Activated CD8-positive, alpha-beta memory T cell treated with anti-CD3 and anti-CD28 coated beads, Interleukin-2, amount 50 U/mL, for 1 hour (primary cell): ENCODE results near the gene UVRAG.
"Not testable (repeated sequence)": the region's sequence is repeated elsewhere in the genome, so short reads cannot be mapped to it uniquely, and the experiment has no call there.

Source experiments
- DNase-seq: peaks from one replicate; pipeline ENCODE4 v3.0.0-alpha.2; 2020; ENCODE audit errors: extremely low read depth

UVRAG gene

GRCh38 chr11:75964071-75964470 lies 149.1 kb downstream of the UVRAG start:
- no peak for DNase-seq

DNA sequence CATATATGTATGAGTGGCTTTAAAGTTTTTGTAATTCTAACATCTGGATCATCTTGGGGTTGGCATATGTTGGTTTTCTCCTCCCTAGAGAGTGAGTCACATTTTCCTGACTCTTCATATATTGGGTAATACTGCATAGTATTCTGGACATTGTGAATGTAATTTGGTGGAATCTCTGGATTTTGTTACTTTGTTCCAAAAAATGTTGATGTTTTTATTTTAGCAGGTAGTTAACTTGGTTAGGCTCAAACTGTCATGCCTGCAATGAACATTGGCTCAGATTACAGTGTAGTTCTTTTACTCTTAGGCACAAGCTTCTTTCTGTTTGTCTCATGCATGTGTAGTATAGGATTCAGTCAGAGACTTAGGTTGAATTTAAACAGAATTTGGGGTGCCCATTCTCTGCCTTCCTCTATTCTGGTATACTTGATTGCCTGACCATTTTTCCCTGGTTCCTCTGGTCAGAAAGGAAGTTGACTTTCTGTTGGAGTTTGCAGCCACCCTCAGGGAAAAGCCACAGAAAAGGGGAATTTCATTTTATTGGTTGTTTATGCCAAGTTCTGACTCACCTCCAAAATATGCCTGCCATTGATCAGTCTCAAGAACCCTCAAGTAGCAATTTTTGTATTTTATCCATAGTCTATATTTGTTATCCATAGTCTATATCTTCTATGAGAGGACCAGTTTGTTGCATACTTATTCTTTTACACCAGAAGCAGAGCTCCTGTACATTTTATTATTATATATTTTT lies 151.7 kb downstream of the UVRAG start:
- DNase-seq, result no peak

GRCh38 chr11:75968021-75968625 lies 153.1 kb downstream of the UVRAG start:
- DNase-seq, result no peak

- DNase-seq, result no peak
Observed at GRCh38 chr11:75969626-75970308, 154.8 kb downstream of the UVRAG start.

- DNase-seq, result not testable (repeated sequence)
Observed at GRCh38 chr11:75973710-75974109, 158.7 kb downstream of the UVRAG start.

DNA sequence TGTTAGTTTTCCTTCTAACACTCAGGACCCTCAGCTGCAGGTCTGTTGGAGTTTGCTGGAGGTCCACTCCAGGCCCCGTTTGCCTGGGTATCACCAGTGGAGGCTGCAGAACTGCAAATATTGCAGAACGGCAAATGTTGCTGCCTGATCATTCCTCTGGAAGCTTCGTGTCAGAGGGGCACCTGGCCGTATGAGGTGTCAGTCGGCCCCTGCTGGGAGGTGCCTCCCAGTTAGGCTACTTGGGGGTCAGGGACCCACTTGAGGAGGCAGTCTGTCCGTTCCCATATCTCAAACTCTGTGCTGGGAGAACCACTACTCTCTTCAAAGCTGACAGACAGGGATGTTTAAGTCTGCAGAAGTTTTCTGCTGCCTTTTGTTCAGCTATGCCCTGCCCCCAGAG lies 164.1 kb downstream of the UVRAG start:
- DNase-seq, result not testable (repeated sequence)

DNA sequence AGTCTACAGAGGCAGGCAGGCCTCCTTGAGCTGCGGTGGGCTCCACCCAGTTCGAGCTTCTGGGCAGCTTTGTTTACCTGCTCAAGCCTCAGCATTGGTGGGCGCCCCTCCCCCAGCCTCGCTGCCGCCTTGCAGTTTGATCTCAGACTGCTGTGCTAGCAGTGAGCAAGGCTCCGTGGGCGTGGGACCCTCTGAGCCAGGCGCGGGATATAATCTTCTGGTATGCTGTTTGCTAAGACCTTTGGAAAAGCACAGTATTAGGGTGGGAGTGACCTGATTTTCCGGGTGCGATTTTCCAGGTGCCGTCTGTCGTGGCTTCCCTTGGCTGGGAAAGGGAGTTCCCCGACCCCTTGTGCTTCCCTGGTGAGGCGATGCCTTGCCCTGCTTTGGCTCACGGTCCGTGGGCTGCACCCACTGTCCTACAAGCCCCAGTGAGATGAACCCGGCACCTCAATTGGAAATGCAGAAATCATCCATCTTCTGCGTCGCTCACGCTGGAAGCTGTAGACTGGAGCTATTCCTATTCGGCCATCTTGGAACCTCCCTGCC lies 164.5 kb downstream of the UVRAG start:
- DNase-seq, result not testable (repeated sequence)

- no peak for DNase-seq
Observed at GRCh38 chr11:75980031-75980430, 165.0 kb downstream of the UVRAG start.

GRCh38 chr11:75981546-75981945 lies 166.5 kb downstream of the UVRAG start:
- DNase-seq, result no peak

- DNase-seq, result no peak
Observed at GRCh38 chr11:75982309-75982708, 167.3 kb downstream of the UVRAG start.

DNA sequence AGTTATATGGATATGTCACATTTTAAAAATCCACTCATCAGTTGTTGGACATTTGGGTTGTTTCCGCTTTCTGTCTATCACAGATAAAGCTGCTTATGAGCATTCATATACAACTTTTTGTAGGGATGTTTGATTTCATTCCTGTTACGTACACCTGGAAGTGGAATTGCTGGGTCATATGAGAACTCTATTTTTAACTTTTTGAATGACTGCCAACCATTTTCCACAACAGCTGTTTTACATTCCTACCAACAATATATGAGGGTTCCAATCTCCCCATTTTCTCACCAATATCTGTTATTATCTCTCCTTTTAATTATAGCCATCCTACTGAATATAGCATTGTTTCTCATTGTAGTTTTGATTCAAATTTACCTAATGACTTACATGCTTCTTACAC lies 172.0 kb downstream of the UVRAG start:
- DNase-seq, result no peak

DNA sequence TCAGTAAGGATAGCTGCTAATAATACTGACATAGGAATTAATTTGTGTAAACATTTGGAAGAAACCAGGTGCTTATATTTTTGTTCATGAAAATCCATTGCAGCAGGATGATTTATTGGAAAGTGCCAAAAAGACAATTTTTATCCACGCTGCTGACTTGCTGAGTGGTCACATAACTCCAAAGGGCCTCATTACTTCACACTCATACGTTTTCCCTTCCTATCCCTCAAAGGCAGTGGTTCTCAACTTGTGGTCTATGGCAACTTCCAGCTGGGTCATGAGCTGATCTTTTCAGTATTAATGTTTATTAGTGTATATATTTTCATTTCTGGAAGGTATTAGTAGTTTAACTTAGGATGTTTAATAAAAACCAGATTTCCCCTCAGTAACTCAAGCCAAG lies 178.1 kb downstream of the UVRAG start:
- DNase-seq, result no peak

- DNase-seq, result no peak
Observed at GRCh38 chr11:75994616-75995015, 179.6 kb downstream of the UVRAG start.

DNA sequence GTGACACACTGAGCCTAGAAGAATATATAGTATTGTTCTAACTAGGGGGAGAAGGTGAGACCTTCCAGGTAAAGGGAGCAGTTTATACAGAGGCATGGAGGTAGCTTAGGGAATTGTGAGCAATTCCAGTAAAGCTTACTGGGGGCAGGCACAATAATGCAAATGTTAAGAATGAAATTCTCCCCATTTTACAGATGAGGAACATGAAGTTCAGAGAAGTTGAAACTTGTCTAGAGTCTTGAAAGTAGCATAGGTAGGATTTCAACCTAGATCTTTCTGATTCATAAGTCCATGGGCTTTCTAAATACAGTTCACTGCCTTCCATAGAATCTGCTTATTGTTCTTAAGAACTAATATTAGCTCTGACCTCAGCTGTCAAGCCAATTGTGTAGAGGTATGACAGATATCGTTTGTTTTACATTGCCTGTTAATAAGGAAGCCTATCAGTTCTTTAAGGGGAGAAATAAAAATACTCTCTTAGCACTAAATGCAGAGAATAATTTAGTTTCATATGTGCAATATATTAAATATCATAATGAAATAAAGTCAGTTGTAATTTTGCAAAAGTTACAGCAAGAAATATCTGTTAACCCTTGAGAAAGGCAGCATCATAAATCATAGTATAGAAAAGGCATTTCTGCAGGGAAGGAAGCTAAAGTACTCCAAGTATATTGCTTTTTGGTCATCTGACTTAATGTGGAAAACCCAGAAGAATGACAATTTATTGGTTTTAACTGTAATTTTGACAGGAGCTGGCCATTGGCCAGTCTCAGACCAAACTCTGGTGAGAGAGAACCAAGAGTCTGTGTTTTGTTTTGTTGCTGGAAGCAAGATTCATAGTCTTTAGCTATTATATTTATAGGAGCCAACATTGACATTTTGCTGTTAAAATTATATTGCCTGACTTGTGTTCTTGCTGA lies 181.8 kb downstream of the UVRAG start:
- no peak for DNase-seq

- no peak for DNase-seq
Observed at GRCh38 chr11:76004400-76004799, 189.4 kb downstream of the UVRAG start.

GRCh38 chr11:76005756-76006155 lies 190.7 kb downstream of the UVRAG start:
- DNase-seq, result no peak

- DNase-seq, result no peak
Observed at GRCh38 chr11:76007166-76007565, 192.2 kb downstream of the UVRAG start.

DNA sequence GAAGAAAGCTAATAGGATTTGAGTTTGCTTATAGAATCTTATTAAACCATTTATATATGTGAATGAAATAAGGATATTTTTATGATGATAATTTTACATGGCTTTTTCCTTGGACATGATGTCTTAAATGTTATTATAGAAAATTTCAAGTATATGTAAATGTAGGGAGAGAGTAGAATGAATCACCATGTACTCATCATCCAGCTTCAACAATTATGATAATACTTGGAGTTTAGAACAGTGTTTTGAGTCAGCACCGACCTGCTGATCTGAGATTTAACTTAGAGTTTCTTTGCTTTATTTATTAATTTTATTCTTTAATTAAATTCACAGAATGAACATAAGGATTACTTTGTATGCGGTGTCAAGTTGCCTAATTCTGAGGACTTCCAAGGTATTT lies 193.5 kb downstream of the UVRAG start:
- DNase-seq, result no peak

GRCh38 chr11:76010051-76010450 lies 195.0 kb downstream of the UVRAG start:
- no peak for DNase-seq

- DNase-seq, result no peak
Observed at GRCh38 chr11:76013526-76013925, 198.5 kb downstream of the UVRAG start.

DNA sequence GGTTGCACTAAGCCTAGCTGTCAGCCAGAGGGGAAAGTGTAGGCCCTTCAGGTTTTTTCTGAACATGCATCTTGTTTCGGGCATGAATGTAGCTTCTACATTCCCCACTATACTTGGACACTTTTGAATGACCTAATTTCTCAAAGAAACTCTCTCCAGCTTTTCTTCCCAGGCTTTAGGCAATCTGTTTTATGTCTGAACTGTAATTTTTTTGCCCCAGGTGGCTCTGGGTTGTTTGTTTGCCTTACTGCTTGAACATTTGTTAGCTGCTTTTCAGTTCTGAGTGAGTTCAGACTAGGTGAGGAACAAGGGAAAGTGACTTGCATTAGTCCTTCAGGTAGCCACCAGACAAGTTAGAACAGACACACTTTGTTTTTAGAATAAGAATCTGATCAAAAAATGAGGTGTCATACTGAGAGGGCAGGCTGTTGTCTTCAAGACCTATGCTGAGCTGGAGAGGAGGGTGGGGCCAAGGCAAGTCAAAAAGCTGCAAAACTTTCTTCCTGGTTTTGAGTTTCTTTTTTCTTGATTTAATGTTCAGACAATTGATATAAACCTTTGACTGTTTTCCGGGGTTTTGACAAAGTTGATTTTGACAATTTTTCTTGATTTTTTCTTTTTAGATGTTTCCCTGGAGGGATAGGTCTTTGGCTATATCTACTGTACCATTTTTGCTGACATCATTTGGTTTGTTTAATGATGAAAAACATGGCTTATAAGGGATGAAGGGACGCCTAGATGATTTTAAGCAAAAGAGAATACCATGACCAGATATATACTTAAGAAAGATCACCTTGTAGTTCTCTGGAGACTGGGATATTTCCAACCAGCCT lies 208.4 kb downstream of the UVRAG start:
- DNase-seq, result no peak
